Ovary (tissue), 9 donors: Measurements from ENCODE around the gene CLEC17A. TPM values are rescaled to one million over a fixed set of nuclear protein-coding genes. Genes with fewer than 3 reads are reported as not detected.
"Not testable (repeated sequence)": the region's sequence is repeated elsewhere in the genome, so short reads cannot be mapped to it uniquely, and the experiment has no call there.

Source experiments
- DNase-seq, 5 donors: peaks; one replicate each; pipeline ENCODE4 v3.0.0-alpha.2; 2019 to 2020
- H3K27ac ChIP-seq, 2 donors: fragments of 200-600 bp; one replicate each; pipeline versions ENCODE4 v1.5.1 to v1.8.0; 2019 to 2022
- H3K27me3 ChIP-seq: fragments of 200-600 bp; one replicate; pipeline ENCODE4 v1.8.0; 2022
- H3K36me3 ChIP-seq: fragments of 200-600 bp; sonication (generic); one replicate; pipeline ENCODE4 v1.5.1; 2019
- H3K4me1 ChIP-seq: one replicate; pipeline ENCODE4 v1.8.1; 2013; ENCODE audit warnings: mild to moderate bottlenecking, moderate library complexity; ENCODE audit not compliant: insufficient read depth
- H3K4me3 ChIP-seq: fragments of 200-600 bp; sonication (generic); one replicate; pipeline ENCODE4 v1.5.1; 2017
- H3K9me3 ChIP-seq, 2 donors: fragments of 200-600 bp in 1 of 2; sonication (generic) in 1 of 2; one replicate each; pipeline versions ENCODE4 v1.5.1 to v1.8.1; 2013 to 2019; ENCODE audit warnings: mild to moderate bottlenecking in 1 of 2, moderate library complexity in 1 of 2
- CTCF ChIP-seq, 3 donors: fragments of 450-650 bp in 2 of 3; fragments of 200-600 bp in 1 of 3; IDR thresholded peaks; one replicate each; pipeline versions ENCODE4 v1.5.1 to v1.8.0; 2016 to 2022; ENCODE audit warnings: antibody characterized with exemption in 3 of 3, mild to moderate bottlenecking in 1 of 3
- EP300 ChIP-seq: sonication (generic); formaldehyde crosslinking; IDR thresholded peaks from one replicate; pipeline ENCODE4 v1.6.1; 2017; ENCODE audit warnings: antibody characterized with exemption
- POLR2A ChIP-seq: fragments of 450-650 bp; IDR thresholded peaks from one replicate; pipeline ENCODE4 v1.6.1; 2017; ENCODE audit warnings: antibody characterized with exemption, mild to moderate bottlenecking, moderate library complexity
- WGBS, 3 donors: extraction: QIAGEN DNeasy Blood & Tissue Kit in 1 of 3; methylation state at CpG; one replicate each; pipeline versions ENCODE4 v1.1.5 to v1.1.7; 2013 to 2017; 5-methylcytosine and 5-hydroxymethylcytosine counted together
- intact Hi-C, 4 donors: fragments of 100-400 bp; cut with DNase I; formaldehyde crosslinking; loops; one replicate each; pipeline versions ENCODE4 v1.11.0 to v1.15.1; 2022 to 2023
- polyA plus RNA-seq, 2 donors: library from polyadenylated mRNA; stranded (reverse); fragments of 200-250 nt in 1 of 2; fragments of 350-450 nt in 1 of 2; fragmentation: Illumina TruSeq in 1 of 2; extraction: RNeasy Lipid Tissue Mini Kit (QIAGEN cat#74804) in 1 of 2; gene quantifications; one replicate each; pipeline ENCODE4 v1.2.3, GENCODE V29; 2013 to 2014
- total RNA-seq, 7 donors: library from RNA; depleted of rRNA in 2 of 7; stranded (reverse); fragments of >200 nt in 2 of 7; fragmentation: NEBNext Ultra II Directional in 3 of 7; extraction: Animal tissue kit (Norgen Biotek cat#: 25700) in 3 of 7; gene quantifications; one replicate each; pipeline versions ENCODE4 v1.1.0 to v1.2.4, GENCODE V29; 2016 to 2023
- donor health status: DM: no; HTN: no; CAD: no; lungs with moderate emphysema.
- donor health status: DM: no; HTN: no; CAD: no.
- donor health status: Bipolar disorder and iron deficiency.
- donor health status: DM: yes; HTN: yes; CAD: no.
- donor health status: DM: no; HTN: no; CAD: no.
- donor health status: DM: yes; HTN: yes; CAD: no.

The CLEC17A gene
- total and polyA plus RNA-seq, 9 donors = 0.12 to 0.20 (median 0.20) TPM; not detected in 6

- intact Hi-C loops = no loop called here
Measured at GRCh38 chr19:14577264-14577663, 5.6 kb upstream of the CLEC17A start.

GRCh38 chr19:14577885-14578427, 4.9 kb upstream of the CLEC17A start:
- no peak for TF ChIP-seq POLR2A
- intact Hi-C loops = no loop called here
- Histone ChIP-seq H3K27ac (no peak overlapping the region), H3K4me3 (no peak overlapping the region), H3K9me3 (no peaks in the 10 kb centered on the region), H3K36me3 (no peaks in the 10 kb centered on the region), H3K4me1 (no peaks in the 10 kb centered on the region), H3K27me3 (no peaks in the 10 kb centered on the region)
- WGBS, 3 donors = 46 to 56% (median 52%) methylated on average over 6 of the region's 6 CpGs
- no peak for DNase-seq

More at GRCh38 chr19:14577264-14577663, 5.6 kb upstream of the CLEC17A start:
- no peak for TF ChIP-seq POLR2A
- TF ChIP-seq EP300 = no peak
- no peak for TF ChIP-seq CTCF (IDR thresholded peaks at IDR 0.05)
- H3K4me3 ChIP-seq = no peak overlapping the region
- H3K9me3 ChIP-seq = no peaks in the 10 kb centered on the region
- no peaks in the 10 kb centered on the region for H3K36me3 ChIP-seq
- WGBS, 3 donors = 79 to 82% (median 79%) methylated on average over 5 of the region's 5 CpGs
- H3K4me1 ChIP-seq = no peaks in the 10 kb centered on the region
- H3K27ac ChIP-seq = no peak overlapping the region
- DNase-seq = no peak
- H3K27me3 ChIP-seq = no peaks in the 10 kb centered on the region

GRCh38 chr19:14580623-14581237, 2.2 kb upstream of the CLEC17A start:
- 52 to 58% (median 54%) methylated on average over 6 of the region's 6 CpGs for WGBS, 3 donors
- DNase-seq = no peak
- Histone ChIP-seq H3K27ac (no peak overlapping the region), H3K36me3 (no peaks in the 10 kb centered on the region), H3K4me1 (no peaks in the 10 kb centered on the region), H3K9me3 (no peaks in the 10 kb centered on the region), H3K4me3 (no peak overlapping the region), H3K27me3 (no peaks in the 10 kb centered on the region)
- TF ChIP-seq CTCF (IDR thresholded peaks at IDR 0.05) = no peak
- TF ChIP-seq EP300 = no peak
- TF ChIP-seq POLR2A = no peak
- intact Hi-C loops = no loop called here

GRCh38 chr19:14584372-14584771, 1.5 kb downstream of the CLEC17A start:
- DNase-seq, H3K4me3 ChIP-seq, H3K27ac ChIP-seq, H3K4me1 ChIP-seq, intact Hi-C loops, H3K9me3 ChIP-seq, H3K36me3 ChIP-seq, H3K27me3 ChIP-seq: not testable (repeated sequence)
- WGBS, 3 donors = 83 to 89% (median 86%) methylated on average over 4 to 5 of the region's 5 CpGs

GRCh38 chr19:14585187-14585586, 2.3 kb downstream of the CLEC17A start:
- H3K27me3 ChIP-seq, H3K36me3 ChIP-seq, DNase-seq, intact Hi-C loops, H3K4me1 ChIP-seq, H3K9me3 ChIP-seq, H3K4me3 ChIP-seq, H3K27ac ChIP-seq: not testable (repeated sequence)
- WGBS, 3 donors = 58 to 75% (median 69%) methylated on average over 3 of the region's 3 CpGs

GRCh38 chr19:14589433-14589832, 6.5 kb downstream of the CLEC17A start:
- WGBS, 3 donors = 64% methylated on average over 4 of the region's 4 CpGs; no CpG with 5 or more reads in 2 of the 3 donors
- DNase-seq, intact Hi-C loops, H3K27ac ChIP-seq, H3K9me3 ChIP-seq, H3K27me3 ChIP-seq, H3K36me3 ChIP-seq, H3K4me1 ChIP-seq, H3K4me3 ChIP-seq: not testable (repeated sequence)
